NOMO-1 treated with dmso at 0.1 percent for 144 hours (cell line): ENCODE measurements around the gene STAG1.
"Not testable (repeated sequence)": the region's sequence is repeated elsewhere in the genome, so short reads cannot be mapped to it uniquely, and the experiment has no call there.

ENCODE experiments used
- DNase-seq: peaks from one replicate; lab custom pipeline; 2025; ENCODE audit not compliant: unreplicated experiment; lab: John Stamatoyannopoulos, UW

The STAG1 gene

DNA sequence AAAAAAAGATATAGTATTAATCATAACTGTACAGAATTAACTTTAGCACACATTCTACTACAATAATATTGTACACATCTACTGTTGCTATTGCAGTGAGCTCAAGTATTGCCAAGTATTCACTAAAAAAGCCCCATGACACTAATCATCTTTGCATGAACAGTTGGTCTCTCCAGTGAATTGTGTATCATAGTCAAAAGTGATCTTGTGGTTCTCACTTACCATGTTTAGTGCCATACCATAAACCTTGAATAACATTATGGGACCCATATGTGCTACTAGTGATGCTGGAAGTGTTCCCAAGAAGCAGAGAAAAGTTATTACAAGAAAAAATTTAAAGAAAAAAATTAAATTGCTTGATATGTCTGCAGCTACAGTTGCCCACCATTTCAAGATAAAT, 324.9 kb downstream of the STAG1 start:
- no peak for DNase-seq

DNA sequence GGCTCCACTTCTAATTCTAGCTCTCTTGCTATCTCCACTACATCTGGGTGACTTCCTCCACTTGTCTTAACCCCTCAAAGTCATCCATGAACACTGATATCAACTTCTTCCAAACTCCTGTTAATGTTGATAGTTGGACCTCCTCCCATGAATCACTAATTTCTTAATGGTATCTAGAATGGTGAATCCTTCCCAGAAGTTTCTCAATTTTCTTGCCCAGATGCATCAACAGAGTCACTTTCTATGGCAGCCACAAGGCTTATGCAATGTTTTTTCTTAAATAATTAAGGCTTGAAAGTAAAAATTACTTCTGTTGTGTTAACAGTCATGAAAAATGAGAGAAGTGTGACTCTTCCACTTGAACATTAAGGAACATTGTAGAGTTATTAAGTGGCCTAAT, 337.7 kb downstream of the STAG1 start:
- no peak for DNase-seq

DNA sequence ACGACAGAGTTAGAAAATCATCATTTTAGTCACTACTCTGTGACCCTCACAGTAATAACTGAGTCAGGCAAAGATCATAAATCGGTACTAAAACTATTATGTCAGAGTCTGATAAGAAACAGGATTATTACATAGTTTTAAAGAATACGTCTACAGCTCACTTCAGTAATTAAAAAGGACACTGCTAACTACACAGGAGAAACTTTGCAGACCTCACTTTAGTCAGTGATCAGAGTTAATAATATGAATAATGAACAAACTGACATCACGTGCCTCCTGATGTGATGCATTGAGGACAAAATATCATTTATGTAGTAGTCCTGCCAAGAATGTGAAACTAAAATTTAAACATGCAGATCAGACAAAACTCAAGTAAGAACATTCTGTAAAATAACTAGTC, 339.9 kb downstream of the STAG1 start:
- no peak for DNase-seq

DNA sequence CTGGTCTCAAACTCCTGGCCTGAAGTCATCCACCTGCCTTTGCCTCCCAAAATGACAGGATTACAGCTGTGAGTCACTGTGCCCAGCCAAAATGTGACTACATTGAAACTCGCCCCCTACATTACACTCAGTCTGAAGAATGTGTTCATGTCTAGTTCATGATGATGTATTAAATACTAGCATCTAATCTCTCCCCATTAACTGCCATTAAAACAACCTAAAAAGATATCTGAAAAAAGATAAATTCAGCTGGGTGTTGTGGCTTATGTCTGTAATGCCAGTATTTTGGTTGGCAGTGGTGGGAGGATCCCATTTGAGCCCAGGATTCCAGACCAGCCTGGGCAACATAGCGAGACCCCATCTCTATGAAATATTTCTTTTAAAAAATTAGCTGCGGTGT, 342.6 kb downstream of the STAG1 start:
- no peak for DNase-seq

DNA sequence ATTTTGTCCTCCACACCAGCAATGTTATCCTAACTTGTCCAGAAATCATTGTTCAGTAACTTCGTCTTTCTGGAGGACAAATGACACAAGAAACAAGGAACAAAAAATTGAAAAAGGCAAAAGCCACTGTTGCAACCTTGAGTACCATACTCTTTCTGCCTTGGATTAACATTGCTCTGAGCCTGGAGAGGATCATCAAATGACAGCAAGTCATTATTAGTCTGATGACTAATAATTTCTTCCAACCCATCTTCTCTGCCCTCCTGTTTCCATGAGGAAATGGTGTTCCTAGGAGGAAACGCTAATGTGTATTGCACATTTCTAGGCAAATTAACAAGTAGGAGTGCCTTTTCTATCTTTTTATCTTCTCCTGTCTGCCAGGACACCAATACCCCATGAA, 348.1 kb downstream of the STAG1 start:
- no peak for DNase-seq

DNA sequence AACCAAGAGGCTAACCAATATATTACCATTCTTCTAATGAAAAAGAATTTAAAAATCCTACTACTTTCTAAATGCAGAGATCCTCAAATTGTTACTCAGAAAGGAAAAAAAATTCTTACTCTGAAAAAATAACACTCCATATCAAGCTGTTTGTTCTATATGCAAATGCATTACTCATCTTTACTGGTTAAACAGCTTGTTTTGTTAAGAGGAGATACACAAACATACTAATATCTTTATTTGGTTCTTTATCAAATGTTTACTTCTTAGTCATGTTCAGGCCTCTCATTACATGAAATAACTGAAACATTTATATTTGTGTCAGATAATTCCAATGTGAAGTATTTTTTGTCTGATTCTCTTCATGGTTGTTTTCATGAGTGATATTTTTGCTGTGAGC, 355.3 kb downstream of the STAG1 start:
- DNase-seq, result no peak

DNA sequence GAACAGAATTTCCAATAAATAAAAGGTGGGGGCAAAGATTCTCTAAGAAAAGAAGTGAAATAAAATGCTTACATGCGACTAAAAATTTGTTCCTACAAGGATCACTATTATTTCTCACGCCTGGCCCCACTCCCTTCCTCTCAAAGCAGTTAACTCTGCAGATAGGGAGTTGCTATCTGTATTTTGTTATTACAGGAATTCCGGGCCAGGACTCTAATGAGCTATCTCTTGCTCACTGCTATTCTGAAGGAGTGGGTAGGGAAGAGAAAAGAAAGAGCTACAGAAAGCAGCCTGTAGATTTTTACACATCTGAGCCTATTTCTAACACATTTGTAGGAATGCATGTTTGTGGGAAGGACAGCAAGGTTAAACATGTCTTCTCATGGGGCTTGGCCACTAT, 361.6 kb downstream of the STAG1 start:
- DNase-seq, result no peak

DNA sequence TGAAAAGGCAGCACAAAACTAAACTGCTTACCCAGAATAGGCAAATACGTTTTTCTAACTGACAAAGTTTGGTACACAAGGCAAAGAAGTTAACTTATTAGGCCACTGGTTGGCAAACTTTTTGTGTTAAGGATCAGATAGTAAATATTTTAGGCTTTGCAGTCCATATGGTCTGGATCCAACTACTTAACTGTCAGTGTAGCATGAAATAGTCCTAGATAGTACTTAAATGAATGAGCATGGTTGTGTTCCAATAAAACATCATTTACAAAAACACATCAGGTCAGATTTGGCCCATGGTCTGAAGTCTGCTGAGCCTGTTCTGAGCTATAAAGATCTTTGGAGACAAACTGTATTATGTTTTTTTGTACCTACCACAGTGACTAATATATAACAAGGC, 365.1 kb downstream of the STAG1 start:
- DNase-seq, result no peak

DNA sequence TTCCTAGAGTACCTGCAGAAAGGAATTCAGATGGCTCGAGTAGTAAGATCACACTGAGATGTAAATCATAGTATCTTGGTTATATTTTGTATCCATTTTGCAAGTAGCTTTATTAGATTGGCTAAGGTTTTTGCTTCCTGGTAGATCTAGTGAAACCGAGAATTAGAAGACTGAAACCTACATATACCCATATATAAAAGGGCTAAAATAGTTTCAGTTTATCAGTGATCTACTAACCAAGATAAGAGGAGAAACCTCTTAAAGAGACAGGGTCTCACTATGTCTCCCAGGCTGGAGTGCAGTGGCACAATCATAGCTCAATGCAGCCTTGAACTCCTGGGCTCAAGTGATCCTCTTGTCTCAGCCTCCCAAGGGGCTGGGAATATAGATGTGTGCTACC, 366.7 kb downstream of the STAG1 start:
- DNase-seq, result no peak

DNA sequence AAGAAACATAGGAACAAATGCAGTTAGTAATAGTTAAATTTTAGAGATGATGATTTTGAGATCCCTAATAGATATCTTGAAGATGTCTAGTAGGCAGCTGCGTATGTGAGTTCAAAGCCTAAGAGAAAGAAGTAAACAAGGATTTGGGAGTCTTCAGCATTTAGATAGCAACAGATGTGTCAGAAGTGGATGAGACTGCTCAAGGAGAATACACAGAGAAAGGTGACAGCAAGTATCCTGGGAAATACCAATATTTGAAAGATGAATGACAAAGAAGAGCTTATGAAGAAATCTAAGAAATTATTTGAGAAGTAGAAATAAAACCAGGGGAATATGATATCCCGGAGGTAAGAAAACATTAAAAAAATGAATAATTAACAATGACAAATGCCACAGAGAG, 371.1 kb downstream of the STAG1 start:
- DNase-seq, result no peak

DNA sequence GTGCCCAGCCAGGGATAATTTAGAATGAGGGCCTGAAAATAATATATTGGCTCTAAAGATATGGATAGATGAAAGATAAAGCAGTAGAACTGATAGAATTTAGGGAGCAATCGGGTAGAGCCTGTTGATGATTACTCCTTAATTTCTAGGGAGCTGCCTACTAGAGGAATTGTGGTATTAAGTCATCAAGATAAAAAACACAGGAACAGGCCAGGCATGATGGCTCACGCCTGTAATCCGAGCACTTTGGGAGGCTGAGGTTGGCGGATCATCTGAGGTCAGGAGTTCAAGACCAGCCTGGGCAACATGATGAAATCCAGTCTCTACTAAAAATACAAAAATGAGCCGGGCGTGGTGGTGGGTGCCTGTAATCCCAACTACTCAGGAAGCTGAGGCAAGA, 371.6 kb downstream of the STAG1 start:
- no peak for DNase-seq

DNA sequence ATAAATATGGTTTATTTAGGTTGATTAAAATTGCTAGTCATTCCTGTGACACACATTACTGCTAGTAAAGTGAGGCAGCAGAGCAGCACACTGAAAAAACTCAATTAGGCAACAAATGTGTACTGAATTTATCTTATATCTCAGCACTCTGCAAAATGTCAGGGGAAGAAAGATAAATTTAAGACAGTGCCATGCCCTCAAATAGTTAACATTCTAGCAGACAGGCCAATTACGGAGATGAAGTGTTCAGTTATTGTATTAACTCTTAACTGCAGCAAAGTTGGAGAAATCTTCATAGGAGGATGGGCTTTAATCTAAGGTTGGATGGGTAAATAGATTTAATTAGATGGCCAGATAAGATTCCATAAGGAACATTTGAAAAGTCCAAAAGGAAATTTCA, 374.2 kb downstream of the STAG1 start:
- no peak for DNase-seq

DNA sequence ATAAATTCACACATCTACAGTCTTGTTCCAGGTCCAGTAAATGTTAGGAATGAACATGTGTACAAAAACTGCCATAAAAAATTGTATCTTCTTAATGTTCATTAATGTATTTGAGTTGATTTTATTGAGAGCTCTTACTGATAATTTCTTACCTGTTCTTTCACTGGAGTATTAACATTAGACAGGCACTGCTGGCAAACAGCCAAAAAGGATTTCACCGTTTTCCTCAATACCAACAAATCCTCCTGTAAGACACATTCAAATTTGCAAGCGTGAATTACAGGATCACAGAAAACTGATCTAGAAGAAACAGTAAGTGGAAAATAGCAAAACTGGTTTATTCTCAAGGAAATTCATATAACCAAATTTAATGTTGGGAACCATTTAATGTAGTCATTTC, 374.7 kb downstream of the STAG1 start:
- no peak for DNase-seq

DNA sequence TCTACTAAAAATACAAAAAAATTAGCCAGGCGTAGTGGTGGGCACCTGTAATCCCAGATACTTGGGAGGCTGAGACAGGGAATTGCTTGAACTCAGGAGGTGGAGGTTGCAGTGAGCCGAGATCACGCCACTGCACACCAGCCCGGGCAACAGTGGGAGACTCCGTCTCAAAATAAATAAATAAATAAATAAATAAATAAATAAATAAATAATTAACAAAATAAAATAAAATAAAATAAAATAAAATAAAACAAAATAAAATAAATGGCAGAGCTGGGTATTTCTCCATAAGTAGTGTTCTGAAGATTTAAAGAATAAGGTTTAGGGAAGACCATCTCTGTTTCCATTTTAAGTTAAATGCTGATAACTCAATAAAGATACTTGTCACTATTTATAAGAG, 376.4 kb downstream of the STAG1 start:
- DNase-seq, result not testable (repeated sequence)

DNA sequence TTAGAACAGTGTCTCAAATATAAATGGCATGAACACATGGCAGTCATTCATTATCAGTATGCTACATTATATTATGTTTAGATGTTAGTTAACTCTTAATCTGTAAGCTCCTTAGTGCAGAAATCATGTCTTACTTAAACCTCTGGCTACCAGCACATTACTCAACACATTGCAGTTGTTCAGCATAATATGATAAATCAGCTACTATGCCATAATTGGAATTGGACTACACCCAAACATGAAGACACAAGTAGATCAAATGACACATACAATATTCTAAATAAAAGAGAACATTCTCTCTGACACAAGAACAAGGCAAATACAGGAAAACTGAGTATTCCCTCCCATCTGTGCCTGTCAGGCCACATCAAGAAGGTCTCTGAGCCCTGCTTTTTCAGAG, 385.9 kb downstream of the STAG1 start:
- DNase-seq, result no peak

DNA sequence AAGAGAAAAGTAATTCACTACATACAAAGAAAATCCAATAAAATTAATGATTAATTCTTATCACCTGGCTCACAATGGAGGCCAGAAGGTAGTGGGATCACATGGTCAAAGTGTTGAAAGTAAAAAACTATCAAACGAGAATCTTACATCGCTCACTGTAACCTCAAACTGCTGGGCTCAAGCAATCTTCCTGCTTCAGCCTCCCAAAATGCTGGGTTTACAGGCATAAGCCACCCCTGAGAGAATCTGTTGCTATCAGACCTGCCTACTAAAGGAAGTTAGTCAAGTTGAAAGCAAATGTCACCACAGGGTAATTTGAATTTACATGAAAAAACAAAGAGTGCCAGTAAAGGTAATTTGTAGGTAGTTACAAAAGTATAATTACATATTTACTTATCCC, 398.7 kb downstream of the STAG1 start:
- no peak for DNase-seq

DNA sequence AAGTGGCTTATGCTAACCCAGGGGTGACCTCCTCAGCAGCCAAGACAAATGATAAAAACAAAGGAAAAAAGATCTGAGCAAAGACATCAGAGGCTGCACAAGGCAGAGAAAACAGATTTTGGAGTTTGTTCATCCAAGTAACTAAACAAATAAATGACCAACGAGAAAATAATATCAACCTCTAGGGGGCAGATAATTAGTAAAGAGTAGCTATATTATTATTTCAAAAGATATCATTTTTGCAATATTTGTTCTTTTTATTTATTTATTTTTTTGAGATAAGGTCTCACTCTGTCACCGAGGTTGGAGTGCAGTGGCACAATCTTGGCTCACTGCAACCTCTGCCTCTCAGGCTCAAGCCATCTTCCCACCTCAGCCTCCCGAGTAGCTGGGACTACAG, 400.3 kb downstream of the STAG1 start:
- DNase-seq, result no peak

DNA sequence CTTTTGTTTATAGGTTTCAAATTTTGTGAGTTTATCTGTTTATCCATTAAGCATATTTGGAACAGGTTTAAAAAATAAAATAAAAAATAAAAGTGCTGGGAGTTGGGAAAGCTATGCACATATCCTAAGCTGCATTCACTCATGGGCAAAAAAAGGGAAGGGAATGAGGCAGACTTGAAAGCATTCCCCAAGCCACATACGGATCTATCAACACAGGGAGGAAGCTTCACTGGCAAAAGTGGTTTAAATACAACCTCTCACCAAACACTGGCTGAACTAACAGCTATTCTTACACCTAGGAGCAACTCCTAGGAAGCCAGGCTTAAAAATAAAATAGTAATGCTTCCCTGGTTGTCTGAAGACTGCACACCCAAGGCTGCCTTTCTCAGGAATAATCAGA, 400.8 kb downstream of the STAG1 start:
- no peak for DNase-seq

DNA sequence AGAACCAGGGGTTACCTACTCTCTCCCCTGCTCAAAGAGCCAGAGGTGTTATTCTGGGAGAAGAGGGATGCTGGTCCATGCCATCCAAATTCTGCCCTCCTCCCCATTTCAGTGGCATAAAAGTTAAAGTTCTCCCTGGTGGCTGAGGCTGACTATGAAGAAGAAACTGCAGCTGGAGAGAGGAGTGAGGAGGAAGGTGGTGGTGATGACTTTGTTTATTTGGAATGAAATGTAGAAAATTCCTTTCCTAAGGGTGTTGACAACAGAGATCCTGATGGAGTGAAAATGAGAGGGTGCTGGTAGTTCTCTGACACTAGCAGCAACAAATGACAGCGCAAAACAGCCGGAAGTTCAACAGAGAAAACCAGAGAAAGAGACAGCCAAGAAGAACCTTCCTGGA, 401.6 kb downstream of the STAG1 start:
- DNase-seq, result no peak

DNA sequence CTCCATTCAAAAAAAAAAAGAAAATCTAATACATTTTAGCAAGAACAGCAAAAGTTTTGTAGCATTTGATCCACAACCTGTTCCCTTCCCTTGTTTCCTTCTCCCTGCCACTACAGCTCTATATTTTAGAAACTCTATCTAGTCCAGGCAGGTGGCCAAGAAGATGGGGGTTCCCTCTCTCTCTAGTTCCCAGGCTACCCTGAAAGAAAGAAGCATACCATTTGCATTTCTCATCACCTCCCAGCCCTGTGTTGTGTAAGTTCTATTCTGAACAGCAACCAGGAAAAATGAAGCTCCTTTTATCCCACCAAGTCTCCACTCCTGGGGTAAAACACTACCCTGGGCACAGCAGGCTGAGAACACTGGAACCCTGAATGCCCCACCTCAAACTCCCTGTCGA, 402.0 kb downstream of the STAG1 start:
- no peak for DNase-seq

DNA sequence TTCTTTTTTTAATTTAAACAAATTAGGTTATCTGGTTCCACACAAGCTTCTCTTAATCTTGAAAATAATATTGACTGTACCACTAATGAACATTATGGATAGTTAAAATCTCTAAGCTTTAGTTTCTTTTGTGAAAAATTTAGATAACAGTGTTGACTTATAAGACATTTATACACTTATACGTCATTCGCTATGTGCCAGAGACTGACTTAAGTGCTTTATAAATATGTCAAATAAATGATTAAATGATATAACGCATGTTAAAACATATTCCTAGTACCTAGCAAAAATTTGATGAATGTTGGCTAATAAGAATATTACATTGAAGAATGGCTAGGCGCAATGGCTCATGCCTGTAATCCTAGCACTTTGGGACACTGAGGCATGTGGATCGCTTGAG, 405.7 kb downstream of the STAG1 start:
- DNase-seq, result no peak

DNA sequence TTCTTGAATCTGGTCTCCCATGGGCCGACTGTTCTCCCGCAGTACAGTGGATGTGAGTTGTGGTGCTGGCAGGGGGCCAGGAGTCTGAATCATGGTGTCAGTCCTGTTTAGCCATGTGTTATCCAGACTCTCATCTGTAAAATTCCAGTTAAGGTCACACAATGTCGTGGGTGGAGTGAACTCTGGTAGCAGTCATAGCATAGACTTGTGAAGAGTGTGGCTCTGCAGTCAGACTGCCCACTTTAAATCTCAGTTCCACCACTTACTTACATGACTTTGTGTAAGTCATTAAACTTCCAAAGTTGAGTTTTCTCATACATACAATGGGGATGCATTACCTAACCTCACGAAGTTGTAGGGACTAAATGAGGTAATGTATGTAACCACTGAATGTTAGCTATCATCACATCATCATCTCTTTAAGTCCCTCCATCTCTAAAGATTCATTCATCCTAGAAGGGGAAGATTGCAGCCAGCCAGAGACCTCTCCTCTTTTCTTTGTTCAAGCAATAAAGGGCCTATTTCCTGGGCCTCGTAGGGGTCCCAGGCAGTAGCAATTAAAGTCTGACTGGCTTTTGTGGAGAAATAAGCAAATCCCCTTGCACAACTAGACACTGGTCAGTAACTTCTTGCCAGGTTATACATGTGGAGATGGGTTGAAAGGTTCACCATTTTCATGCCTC, 408.2 kb downstream of the STAG1 start:
- DNase-seq, result no peak

DNA sequence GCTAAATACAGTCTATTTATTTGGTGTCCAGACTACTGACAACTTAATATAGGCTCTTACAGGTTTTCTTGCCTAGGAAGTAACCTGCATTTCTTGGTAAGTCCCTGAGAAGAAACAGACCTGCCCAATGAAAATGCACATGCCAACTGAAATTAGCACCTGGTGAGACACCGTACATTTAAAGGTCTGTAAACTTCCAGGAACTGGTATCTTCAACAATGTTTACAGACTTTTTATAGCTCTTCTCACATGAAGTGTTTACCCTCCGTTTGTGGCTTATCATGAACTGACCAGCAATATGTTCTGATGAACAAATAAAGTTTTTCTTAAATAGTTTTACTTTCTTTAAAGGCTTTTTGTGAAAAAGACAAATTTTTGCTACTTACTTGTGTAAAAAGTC, 408.7 kb downstream of the STAG1 start:
- no peak for DNase-seq
